PC-3 (cell line): Measurements from ENCODE around the gene RHOB. TPM values are rescaled to one million over a fixed set of nuclear protein-coding genes. Genes with fewer than 3 reads are reported as not detected.
"Not testable (repeated sequence)": the region's sequence is repeated elsewhere in the genome, so short reads cannot be mapped to it uniquely, and the experiment has no call there.

ENCODE experiments used
- ATAC-seq: fragments of 200-7000 bp; cut with Tn5 transposase; 2 replicates; pipeline ENCODE4 v1.9.1; 2020; ENCODE audit warnings: mild to moderate bottlenecking, moderate library complexity
- BruUV-seq: library from RNA; stranded (reverse); fragments of 400-500 nt; replicated peaks from 2 replicates; lab custom pipeline; 2021; lab: Mats Ljungman, UMichigan
- CTCF ChIA-PET: fragments of 300-600 bp; sonication (Branson Sonifier 250); formaldehyde crosslinking; loops from one replicate; lab custom pipeline; 2022; ENCODE audit warnings: antibody characterized with exemption; lab: Charles Lee
- POLR2A ChIA-PET: fragments of 300-600 bp; sonication (Branson Sonifier 250); formaldehyde crosslinking; loops from one replicate; lab custom pipeline; 2022; ENCODE audit warnings: antibody characterized with exemption; ENCODE audit not compliant: unreplicated experiment; lab: Charles Lee
- DNase-seq: peaks from one replicate; pipeline ENCODE4 v3.0.0-alpha.2; 2015
- H2AFZ ChIP-seq: fragments of 300-600 bp; sonication (generic); 2 replicates; pipeline ENCODE4 v1.6.0; 2016; ENCODE audit warnings: antibody characterized with exemption, low read length
- H3F3A ChIP-seq: fragments of 300-600 bp; sonication (generic); one replicate; pipeline ENCODE4 v1.6.0; 2017; ENCODE audit warnings: antibody characterized with exemption, low read length, control low read depth, mild to moderate bottlenecking; ENCODE audit not compliant: unreplicated experiment
- H3K27ac ChIP-seq: fragments of 300-600 bp; sonication (generic); 2 replicates; pipeline ENCODE4 v1.5.1; 2016; ENCODE audit warnings: mild to moderate bottlenecking, low read length
- H3K27me3 ChIP-seq: fragments of 300-600 bp; sonication (generic); 2 replicates; pipeline ENCODE4 v1.6.1; 2016; ENCODE audit warnings: low read length, mixed read lengths
- H3K36me3 ChIP-seq: fragments of 300-600 bp; sonication (generic); 2 replicates; pipeline ENCODE4 v1.6.1; 2016; ENCODE audit warnings: low read depth, mixed run types, low read length, mixed read lengths
- H3K4me1 ChIP-seq: fragments of 300-600 bp; sonication (generic); 2 replicates; pipeline ENCODE4 v1.5.1; 2016; ENCODE audit warnings: low read length; ENCODE audit not compliant: insufficient read depth
- H3K4me2 ChIP-seq: fragments of 300-600 bp; sonication (generic); 2 replicates; pipeline ENCODE4 v1.6.0; 2016; ENCODE audit warnings: low read length
- H3K4me3 ChIP-seq: fragments of 300-600 bp; sonication (generic); 2 replicates; pipeline ENCODE4 v1.5.1; 2016; ENCODE audit warnings: mild to moderate bottlenecking, low read length, mixed read lengths
- H3K79me2 ChIP-seq: fragments of 300-600 bp; sonication (generic); 2 replicates; pipeline ENCODE4 v1.6.1; 2017; ENCODE audit warnings: low read length, mixed read lengths
- H3K9ac ChIP-seq: fragments of 300-600 bp; sonication (generic); 2 replicates; pipeline ENCODE4 v1.6.0; 2016; ENCODE audit warnings: mild to moderate bottlenecking, low read length
- H3K9me2 ChIP-seq: fragments of 300-600 bp; sonication (generic); replicated peaks from 2 replicates; pipeline ENCODE4 v1.6.1; 2016; ENCODE audit warnings: mixed run types, low read length, mixed read lengths
- H3K9me3 ChIP-seq: fragments of 300-600 bp; sonication (generic); 2 replicates; pipeline ENCODE4 v1.6.1; 2016; ENCODE audit warnings: low read length, mixed read lengths
- H4K20me1 ChIP-seq: fragments of 300-600 bp; sonication (generic); 2 replicates; pipeline ENCODE4 v1.6.1; 2016; ENCODE audit warnings: low read length, mixed read lengths
- EZH2 ChIP-seq: fragments of 300-600 bp; sonication (generic); IDR thresholded peaks from one replicate; pipeline ENCODE4 v1.6.1; 2017; ENCODE audit warnings: antibody characterized with exemption, mild to moderate bottlenecking, low read length; ENCODE audit not compliant: unreplicated experiment
- EZH2phosphoT487 ChIP-seq: fragments of 300-600 bp; sonication (generic); IDR thresholded peaks from 2 replicates; pipeline ENCODE4 v1.6.1; 2018; ENCODE audit warnings: mild to moderate bottlenecking, antibody characterized with exemption, low read length, borderline replicate concordance
- intact Hi-C: fragments of 100-400 bp; cut with micrococcal nuclease; formaldehyde crosslinking; loops from 2 replicates; pipeline ENCODE4 v1.9.0; 2023
- total RNA-seq: library from RNA; depleted of rRNA; stranded (reverse); fragments of >200 nt; gene quantifications from 2 replicates; pipeline ENCODE4 v1.2.3, GENCODE V29; 2014
- TF ChIP-seq, protein P1 (sequence below): fragments of 300-600 bp; sonication (generic); conservative IDR thresholded peaks from 2 replicates; pipeline ENCODE4 v1.5.1; 2017; ENCODE audit warnings: antibody characterized with exemption, low read depth, mild to moderate bottlenecking, low read length

Gene RHOB
- total RNA-seq, 1 experiment from 2014 or later: 88.5 TPM

DNA sequence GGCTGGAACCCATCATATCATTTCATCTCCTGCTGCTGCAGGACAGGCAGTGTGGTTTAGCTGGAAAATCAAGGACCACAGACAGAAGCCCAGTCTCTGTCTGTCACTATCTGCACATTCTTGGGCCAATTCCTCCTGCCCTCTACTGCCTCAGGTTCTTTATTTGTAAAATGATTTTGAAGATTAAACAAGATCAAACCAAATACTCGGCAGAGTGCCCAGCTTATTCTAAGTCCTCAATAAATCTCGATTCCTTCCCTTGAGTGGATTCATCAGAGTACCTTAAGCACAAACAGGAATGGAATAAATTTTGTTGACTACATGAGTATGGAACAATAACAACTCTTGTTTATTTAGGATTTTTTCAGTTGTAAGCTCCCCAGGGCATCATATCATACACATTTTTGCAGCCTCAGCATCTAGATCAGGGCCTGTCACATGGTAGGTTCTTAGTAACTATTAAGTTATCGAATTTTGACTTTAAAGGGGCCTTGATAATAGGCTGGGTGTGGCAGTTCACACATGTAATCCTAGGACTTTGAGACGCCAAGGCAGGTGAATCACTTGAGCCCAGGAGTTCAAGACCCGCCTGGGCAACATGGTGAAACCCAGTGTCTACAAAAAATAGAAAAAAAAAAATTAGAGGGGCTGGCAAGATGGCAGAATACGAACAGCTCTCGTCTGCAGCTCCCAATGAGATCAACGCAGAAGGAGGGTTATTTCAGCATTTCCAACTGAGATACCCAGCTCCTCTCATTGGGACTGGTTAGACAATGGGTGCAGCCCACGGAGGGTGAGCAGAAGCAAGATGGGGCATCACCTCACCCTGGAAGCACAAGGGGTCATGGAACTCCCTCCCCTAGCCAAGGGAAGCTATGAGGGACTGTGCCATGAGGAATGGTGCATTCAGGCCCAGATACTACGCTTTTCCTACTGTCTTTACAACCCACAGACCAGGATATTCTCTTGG is 11.1 kb downstream of the RHOB start:
- ATAC-seq (no peak), DNase-seq (no peak)
- ChIA-PET POLR2A (no interaction called here), CTCF (no interaction called here)
- H4K20me1 ChIP-seq: no peaks in the 10 kb centered on the region
- TF ChIP-seq, protein P1, sequence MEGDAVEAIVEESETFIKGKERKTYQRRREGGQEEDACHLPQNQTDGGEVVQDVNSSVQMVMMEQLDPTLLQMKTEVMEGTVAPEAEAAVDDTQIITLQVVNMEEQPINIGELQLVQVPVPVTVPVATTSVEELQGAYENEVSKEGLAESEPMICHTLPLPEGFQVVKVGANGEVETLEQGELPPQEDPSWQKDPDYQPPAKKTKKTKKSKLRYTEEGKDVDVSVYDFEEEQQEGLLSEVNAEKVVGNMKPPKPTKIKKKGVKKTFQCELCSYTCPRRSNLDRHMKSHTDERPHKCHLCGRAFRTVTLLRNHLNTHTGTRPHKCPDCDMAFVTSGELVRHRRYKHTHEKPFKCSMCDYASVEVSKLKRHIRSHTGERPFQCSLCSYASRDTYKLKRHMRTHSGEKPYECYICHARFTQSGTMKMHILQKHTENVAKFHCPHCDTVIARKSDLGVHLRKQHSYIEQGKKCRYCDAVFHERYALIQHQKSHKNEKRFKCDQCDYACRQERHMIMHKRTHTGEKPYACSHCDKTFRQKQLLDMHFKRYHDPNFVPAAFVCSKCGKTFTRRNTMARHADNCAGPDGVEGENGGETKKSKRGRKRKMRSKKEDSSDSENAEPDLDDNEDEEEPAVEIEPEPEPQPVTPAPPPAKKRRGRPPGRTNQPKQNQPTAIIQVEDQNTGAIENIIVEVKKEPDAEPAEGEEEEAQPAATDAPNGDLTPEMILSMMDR: no peak
- TF ChIP-seq EZH2: no peak
- TF ChIP-seq EZH2phosphoT487: no peak
- H3K9ac ChIP-seq: no peak overlapping the region
- no peak overlapping the region for H3K4me2 ChIP-seq
- no peaks in the 10 kb centered on the region for H3K4me1 ChIP-seq
- no peaks in the 10 kb centered on the region for H3K36me3 ChIP-seq
- no peaks in the 10 kb centered on the region for H3K9me2 ChIP-seq
- H3K9me3 ChIP-seq: no peaks in the 10 kb centered on the region
- H3K27ac ChIP-seq: no peak overlapping the region
- intact Hi-C loops: no loop called here
- no peak overlapping the region for H2AFZ ChIP-seq
- H3K79me2 ChIP-seq: no peaks in the 10 kb centered on the region
- no peaks in the 10 kb centered on the region for H3K27me3 ChIP-seq
- no peaks in the 10 kb centered on the region for H3F3A ChIP-seq
- H3K4me3 ChIP-seq: no peak overlapping the region
- BruUV-seq: no TSS peak

DNA sequence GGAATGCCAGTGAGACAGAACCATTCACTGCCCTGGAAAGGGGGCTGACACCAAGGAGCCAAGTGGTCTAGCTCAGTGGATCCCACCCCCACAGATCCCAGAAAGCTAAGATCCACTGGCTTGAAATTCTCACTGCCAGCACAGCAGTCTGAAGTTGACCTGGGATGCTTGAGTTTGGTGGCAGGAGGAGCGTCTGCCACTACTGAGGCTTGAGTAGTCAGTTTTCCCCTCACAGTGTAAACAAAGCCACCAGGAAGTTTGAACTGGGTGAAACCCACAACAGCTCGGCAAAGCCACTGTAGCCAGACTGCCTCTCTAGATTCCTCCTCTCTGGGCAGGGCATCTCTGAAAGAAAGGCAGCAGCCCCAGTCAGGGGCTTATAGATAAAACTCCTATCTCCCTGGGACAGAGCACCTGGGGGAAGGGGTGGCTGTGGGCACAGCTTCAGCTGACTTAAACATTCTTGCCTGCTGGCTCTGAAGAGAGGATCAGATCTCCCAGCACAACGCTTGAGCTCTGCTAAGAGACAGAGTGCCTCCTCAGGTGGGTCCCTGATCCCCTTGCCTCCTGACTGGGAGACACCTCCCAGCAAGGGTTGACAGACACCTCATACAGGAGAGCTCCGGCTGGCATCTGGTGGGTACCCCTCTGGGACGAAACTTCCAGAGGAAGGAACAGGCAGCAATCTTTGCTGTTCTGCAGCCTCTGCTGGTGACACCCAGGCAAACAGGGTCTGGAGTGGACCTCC is 12.0 kb downstream of the RHOB start:
- H3F3A ChIP-seq, H3K9ac ChIP-seq, H3K9me3 ChIP-seq, H3K4me2 ChIP-seq, ATAC-seq, H3K79me2 ChIP-seq, H3K4me3 ChIP-seq, H3K27ac ChIP-seq, H2AFZ ChIP-seq, H3K27me3 ChIP-seq, H3K36me3 ChIP-seq, POLR2A ChIA-PET, H4K20me1 ChIP-seq, H3K4me1 ChIP-seq, BruUV-seq, CTCF ChIA-PET, DNase-seq, H3K9me2 ChIP-seq, intact Hi-C loops: not testable (repeated sequence)

DNA sequence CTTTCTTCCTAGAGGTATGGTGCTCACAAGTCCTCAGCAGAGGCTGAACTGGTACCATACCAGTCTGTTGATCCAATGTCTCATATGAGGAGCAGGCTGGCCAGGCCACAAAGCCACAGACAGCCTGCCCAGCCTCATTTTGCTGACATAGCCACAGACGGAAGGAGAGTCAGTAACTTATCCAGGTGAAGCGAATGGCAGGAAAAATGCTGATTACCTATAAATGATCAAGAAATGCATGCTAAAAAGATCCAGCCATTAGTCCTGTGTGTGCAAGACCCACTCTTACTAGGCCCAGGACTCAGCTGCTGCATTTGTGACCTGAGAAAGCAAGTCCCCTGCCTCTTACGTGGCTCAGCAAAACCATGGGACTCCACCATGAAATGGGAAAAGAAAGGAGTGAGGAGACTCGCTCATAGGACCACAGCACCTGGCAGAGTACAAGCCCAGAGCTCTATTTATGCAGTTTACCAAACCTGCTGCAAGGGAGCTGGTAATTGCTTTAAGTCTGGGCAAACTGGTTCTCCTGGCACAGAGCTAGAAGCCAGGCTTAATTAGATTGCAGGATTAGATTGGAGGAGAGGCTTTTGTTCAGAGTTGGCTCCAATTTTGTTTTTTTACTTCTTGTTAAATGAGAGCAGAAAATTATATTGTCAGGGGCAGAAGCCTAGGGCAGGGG is 19.0 kb downstream of the RHOB start:
- Histone ChIP-seq H3K4me1 (peaks cover 22% of the 10 kb centered on the region), H3K27ac (peak overlapping the region; percentile 35), H3K9me3 (no peaks in the 10 kb centered on the region), H2AFZ (peak overlapping the region; percentile 66; the same call in 1 of the 2 replicates), H3K9me2 (no peaks in the 10 kb centered on the region), H3K9ac (no peak overlapping the region), H3K36me3 (no peaks in the 10 kb centered on the region), H3K79me2 (no peaks in the 10 kb centered on the region), H3K4me3 (no peak overlapping the region; the same call in 1 of the 2 replicates), H3F3A (no peaks in the 10 kb centered on the region), H4K20me1 (no peaks in the 10 kb centered on the region), H3K27me3 (no peaks in the 10 kb centered on the region), H3K4me2 (peak overlapping the region; percentile 56)
- POLR2A ChIA-PET: interaction anchor here (1.0 kb wide), 1 partner anchor 19 kb away, joined by 8 read pairs; the partner anchor contains the start of gene RHOB
- CTCF ChIA-PET: interaction anchor here (0.6 kb wide), 1 partner anchor 170 kb away, joined by 3 read pairs; no protein-coding TSS in a partner anchor
- intact Hi-C loops: no loop called here
- BruUV-seq: no TSS peak
- DNase-seq (peak; percentile 61), ATAC-seq (peak; percentile 67)
- TF ChIP-seq EZH2phosphoT487 (no peak), EZH2 (no peak)
- TF ChIP-seq, protein P1: no peak
